Measurements from ENCODE around the gene ENPP5.

ENPP5 gene

DNA sequence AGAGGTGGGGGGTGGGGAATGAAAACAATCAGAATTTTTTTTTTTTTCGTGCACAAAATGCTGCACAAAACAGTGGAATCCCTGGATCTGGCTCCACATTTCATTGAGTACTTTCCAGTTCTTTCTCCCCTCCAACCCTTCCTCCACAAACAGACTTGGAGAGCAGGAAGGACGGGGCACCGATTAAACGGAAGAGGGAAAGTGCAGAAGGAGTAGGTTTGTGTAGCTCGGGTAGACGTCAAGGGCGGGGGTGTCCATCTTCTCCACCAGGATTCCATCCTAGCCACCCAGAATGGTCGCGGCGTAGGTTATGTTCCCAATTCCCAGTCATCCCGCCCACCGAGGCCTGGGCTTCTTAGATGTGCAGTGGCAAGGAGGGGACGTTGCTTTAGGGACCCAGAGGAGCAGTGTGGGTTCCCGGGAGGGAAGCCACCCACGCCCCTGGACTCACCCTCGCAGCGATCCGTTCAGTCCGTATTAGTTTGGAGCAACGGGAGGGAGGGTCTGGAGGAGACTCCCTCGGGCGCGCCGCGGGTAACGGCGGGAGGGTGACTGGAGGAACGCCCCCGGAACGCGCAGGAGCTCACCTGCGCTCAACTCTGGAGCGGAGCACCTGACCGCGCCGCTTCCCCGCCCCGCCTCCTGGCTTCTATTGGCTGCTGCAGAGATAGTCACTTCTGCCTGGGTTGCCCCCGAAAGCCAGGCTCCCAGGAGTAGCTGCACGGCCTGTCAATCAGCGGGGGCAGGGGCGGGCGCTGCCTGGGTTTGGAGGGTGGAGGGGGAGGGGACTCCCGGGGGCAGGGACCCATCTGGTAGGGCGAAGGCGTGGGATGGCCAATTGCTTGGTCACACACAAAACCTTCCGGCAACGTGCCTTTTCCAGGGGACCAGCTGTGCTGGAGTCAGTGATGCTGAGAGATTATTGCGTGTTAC is at the start of gene ENPP5:
Gene ENPP5, minus strand, starts transcription at position 624 of the 933 bp plus-strand sequence. CDS start 2,718 bp downstream, outside the sequence.
- Mint-ChIP-seq H3K9me3 (ENCODE audit: low read depth) (no peaks in the 10 kb centered on the region), H3K4me3 (peak within 1 kb of the TSS; percentile 83), H3K4me1 (ENCODE audit: low read depth) (peaks cover 11% of the 10 kb centered on the region), H3K36me3 (no peaks in the 10 kb centered on the region), H3K27me3 (peaks cover 8% of the 10 kb centered on the region), H3K27ac (no peak within 1 kb of the TSS)

DNA sequence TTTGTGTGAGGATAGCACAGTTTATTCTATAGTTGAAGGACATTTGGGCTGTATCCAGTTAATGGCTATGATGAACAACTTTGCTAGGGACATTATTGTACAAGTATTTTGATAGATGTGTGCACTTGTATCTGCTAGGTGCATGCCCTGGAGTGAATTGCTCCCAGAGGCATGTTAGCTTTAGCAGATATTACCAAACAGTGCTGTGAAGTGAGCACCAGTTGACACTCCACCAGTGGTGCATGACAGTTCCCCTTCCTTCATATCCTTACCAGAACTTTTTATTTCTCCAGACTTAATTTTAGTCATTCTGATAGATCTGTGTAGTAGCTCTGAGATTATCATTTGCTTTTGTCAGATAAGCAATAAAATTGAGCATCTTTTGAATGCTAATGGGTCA is 48.9 kb upstream of the ENPP5 start:
- H3K27ac Mint-ChIP-seq = no peak overlapping the region
- no peaks in the 10 kb centered on the region for H3K9me3 Mint-ChIP-seq (ENCODE audit: low read depth)
- no peaks in the 10 kb centered on the region for H3K36me3 Mint-ChIP-seq
- peaks cover 4% of the 10 kb centered on the region for H3K27me3 Mint-ChIP-seq
- H3K4me3 Mint-ChIP-seq = no peak overlapping the region
- H3K4me1 Mint-ChIP-seq (ENCODE audit: low read depth) = peaks cover 2% of the 10 kb centered on the region

DNA sequence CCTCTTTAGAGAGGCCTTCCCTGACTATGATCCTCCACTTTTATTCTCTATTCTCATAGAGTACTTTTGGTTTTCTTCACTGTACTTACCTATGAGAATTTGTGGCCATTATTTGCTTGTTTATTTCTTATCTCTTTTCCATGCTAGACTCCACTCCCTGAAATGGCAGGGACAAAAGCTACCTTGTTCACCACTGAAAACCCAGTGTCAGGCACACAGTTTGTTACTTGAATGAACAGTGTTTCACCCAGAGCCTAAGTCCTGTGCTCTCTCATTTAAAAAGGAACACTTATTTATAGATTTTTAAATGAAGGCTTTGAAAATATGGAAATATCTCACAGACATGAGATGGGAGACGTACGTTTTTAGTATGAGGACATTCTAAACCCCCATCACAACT is 47.7 kb upstream of the ENPP5 start:
- no peak overlapping the region for H3K27ac Mint-ChIP-seq
- peaks cover 2% of the 10 kb centered on the region for H3K4me1 Mint-ChIP-seq (ENCODE audit: low read depth)
- H3K27me3 Mint-ChIP-seq = peaks cover 5% of the 10 kb centered on the region
- no peaks in the 10 kb centered on the region for H3K36me3 Mint-ChIP-seq
- H3K4me3 Mint-ChIP-seq = no peak overlapping the region
- no peaks in the 10 kb centered on the region for H3K9me3 Mint-ChIP-seq (ENCODE audit: low read depth)

DNA sequence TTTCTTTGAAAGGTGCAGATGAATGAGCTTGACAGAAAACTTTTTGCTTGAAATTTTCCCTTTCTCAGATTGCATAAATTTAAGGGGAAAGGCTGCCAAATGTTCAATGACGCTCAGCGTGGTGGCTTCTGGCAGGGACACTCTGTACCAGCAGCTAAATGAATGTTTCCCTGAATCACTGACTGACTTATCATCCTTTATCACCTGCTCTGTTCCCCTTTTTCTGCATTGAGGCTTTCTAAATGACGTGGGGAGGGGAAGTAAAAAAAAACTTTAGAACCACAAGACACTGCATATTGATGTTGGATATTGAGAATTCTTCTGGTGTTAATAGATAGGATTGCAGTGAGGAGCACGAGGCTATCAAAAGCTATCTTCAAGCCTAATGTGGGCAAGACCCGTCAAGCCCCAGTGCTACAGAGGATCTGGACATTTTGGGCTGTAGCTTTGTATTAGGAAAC is 46.9 kb upstream of the ENPP5 start:
- Mint-ChIP-seq H3K27ac (no peak overlapping the region), H3K36me3 (no peaks in the 10 kb centered on the region), H3K4me3 (no peak overlapping the region), H3K4me1 (ENCODE audit: low read depth) (peaks cover 2% of the 10 kb centered on the region), H3K27me3 (peaks cover 6% of the 10 kb centered on the region), H3K9me3 (ENCODE audit: low read depth) (no peaks in the 10 kb centered on the region)

DNA sequence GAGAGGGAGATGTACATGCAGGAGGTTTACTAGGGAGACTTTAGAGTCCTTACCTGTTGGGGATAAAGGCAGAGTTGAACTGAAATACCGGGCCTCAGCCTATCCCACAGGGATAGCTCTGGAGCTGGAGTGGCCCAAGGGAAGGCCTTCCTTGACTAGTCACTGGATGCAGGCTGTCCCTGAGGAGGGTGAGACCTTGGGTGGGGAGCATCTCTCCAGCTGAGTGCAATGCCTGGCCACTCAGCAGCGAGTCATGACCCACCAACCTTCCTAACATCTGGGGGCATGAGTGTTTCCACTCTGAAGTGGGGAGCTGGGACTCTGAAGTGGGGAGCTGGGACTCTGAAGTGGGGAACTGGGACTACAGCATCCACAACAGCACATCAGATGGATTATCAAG is 46.1 kb upstream of the ENPP5 start:
- peaks cover 6% of the 10 kb centered on the region for H3K27me3 Mint-ChIP-seq
- H3K4me3 Mint-ChIP-seq = no peak overlapping the region
- H3K36me3 Mint-ChIP-seq = no peaks in the 10 kb centered on the region
- H3K4me1 Mint-ChIP-seq (ENCODE audit: low read depth) = peaks cover 2% of the 10 kb centered on the region
- no peak overlapping the region for H3K27ac Mint-ChIP-seq
- H3K9me3 Mint-ChIP-seq (ENCODE audit: low read depth) = no peaks in the 10 kb centered on the region

DNA sequence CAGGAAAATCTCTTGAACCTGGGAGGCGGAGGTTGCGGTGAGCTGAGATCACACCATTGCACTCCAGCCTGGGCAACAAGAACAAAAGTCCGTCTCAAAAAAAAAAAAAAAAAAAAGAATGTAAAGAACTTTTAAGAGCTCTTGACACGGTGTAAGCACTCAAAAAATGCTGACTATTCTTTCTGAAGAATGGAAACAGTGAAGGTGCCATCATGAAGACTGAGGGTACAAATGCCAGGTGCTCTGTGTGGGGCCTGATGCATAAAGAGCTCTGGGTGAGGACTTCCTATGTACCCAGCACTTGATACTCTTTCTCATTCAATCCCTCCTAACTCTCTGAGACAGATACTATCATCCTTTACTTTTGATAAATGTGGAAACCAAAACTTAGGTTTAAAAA is 45.0 kb upstream of the ENPP5 start:
- Mint-ChIP-seq H3K4me3 (no peak overlapping the region), H3K27me3 (peaks cover 4% of the 10 kb centered on the region), H3K27ac (no peak overlapping the region)

DNA sequence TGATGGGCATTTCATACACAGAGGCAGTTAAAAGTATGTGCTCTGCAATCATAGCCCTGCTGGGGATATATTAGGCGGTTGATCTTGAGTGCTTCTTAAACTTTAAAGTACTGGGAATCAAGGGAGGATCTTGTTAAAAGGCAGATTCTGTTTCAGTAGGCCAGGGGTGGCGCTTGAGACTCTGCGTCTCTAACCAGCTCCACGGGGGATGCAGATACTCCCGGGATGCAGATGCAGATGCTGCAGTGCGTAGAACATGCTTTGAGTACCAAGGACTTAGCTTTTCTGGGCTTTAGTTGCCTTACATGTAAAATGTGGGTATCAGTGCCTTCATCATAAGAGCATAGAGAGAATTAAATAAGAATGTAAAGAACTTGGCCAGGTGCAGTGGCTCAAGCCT is 44.4 kb upstream of the ENPP5 start:
- Mint-ChIP-seq H3K36me3 (no peaks in the 10 kb centered on the region), H3K4me3 (no peak overlapping the region), H3K27ac (no peak overlapping the region), H3K4me1 (ENCODE audit: low read depth) (no peaks in the 10 kb centered on the region), H3K27me3 (peaks cover 4% of the 10 kb centered on the region), H3K9me3 (ENCODE audit: low read depth) (no peaks in the 10 kb centered on the region)

More for the DNA sequence above, 45.0 kb upstream of the ENPP5 start:
- H3K4me1 Mint-ChIP-seq (ENCODE audit: low read depth) = peaks cover 2% of the 10 kb centered on the region
- no peaks in the 10 kb centered on the region for H3K9me3 Mint-ChIP-seq (ENCODE audit: low read depth)
- no peaks in the 10 kb centered on the region for H3K36me3 Mint-ChIP-seq

GRCh38 chr6:46211917-46212316 is 41.1 kb upstream of the ENPP5 start:
- no peaks in the 10 kb centered on the region for H3K4me1 Mint-ChIP-seq (ENCODE audit: low read depth)
- H3K27ac Mint-ChIP-seq = no peak overlapping the region
- H3K27me3 Mint-ChIP-seq = peaks cover 9% of the 10 kb centered on the region
- H3K9me3 Mint-ChIP-seq (ENCODE audit: low read depth) = no peaks in the 10 kb centered on the region
- no peak overlapping the region for H3K4me3 Mint-ChIP-seq
- no peaks in the 10 kb centered on the region for H3K36me3 Mint-ChIP-seq

DNA sequence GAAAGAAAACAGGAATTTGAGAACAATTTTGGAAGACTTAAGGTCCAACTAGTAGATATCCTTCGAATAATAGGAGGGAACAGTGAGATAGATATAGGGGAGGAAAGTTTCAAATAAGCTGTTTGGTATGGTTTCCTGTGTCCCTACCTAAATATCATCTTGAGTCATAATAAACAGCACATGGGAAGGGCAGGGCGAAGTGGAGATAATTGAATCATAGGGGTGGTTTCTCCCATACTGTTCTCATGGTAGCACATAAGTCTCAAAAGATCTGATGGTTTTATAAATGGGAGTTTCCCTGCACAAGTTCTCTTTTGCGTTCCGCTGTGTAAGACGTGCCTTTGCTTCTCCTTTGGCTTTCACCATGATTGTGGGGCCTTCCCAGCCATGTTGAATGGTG is 39.5 kb upstream of the ENPP5 start:
- Mint-ChIP-seq H3K27ac (no peak overlapping the region), H3K4me3 (no peak overlapping the region), H3K36me3 (no peaks in the 10 kb centered on the region), H3K9me3 (ENCODE audit: low read depth) (no peaks in the 10 kb centered on the region), H3K4me1 (ENCODE audit: low read depth) (no peaks in the 10 kb centered on the region), H3K27me3 (peaks cover 8% of the 10 kb centered on the region)

DNA sequence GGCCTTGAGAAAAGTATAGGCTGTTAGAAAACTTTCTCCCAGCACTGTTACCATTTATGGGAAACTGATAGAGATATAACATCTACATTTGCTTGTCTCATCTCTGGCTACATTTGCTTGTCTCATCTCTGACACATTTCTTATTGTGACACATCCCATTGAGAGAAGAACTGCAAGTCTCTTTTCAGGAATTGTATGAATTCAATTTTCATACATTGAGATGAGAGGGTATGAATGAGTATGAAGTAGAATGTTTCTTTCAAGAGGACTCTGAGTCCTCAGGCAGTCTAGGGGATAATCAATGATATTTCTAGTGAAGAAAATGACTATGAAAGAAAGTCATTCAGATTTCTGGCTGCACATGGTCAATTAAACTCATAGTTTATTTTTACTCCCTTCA is 37.5 kb upstream of the ENPP5 start:
- Mint-ChIP-seq H3K4me1 (ENCODE audit: low read depth) (no peaks in the 10 kb centered on the region), H3K36me3 (no peaks in the 10 kb centered on the region), H3K4me3 (no peak overlapping the region), H3K27me3 (peaks cover 4% of the 10 kb centered on the region), H3K27ac (no peak overlapping the region), H3K9me3 (ENCODE audit: low read depth) (no peaks in the 10 kb centered on the region)

DNA sequence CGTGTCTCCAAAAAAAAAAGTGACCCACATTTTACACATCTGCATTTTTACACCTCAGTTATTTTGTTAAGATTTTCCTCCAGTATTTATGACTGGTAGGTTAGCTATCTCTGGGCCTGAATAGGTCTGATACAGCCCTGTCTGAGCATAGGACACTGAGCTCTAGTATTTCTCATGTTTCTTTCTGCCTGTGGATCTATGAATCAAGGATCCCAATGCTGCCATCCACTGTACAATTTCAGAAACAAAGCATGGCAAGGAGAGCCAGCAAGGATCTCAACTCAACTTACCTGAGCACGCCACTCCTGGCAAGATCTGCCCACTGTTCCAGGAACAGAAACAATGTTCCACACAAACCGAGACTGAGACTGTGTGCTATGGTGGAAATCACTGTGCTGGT is 36.4 kb upstream of the ENPP5 start:
- H3K4me3 Mint-ChIP-seq = no peak overlapping the region
- peaks cover 4% of the 10 kb centered on the region for H3K27me3 Mint-ChIP-seq
- H3K27ac Mint-ChIP-seq = no peak overlapping the region
- H3K9me3 Mint-ChIP-seq (ENCODE audit: low read depth) = no peaks in the 10 kb centered on the region
- no peaks in the 10 kb centered on the region for H3K4me1 Mint-ChIP-seq (ENCODE audit: low read depth)
- no peaks in the 10 kb centered on the region for H3K36me3 Mint-ChIP-seq

DNA sequence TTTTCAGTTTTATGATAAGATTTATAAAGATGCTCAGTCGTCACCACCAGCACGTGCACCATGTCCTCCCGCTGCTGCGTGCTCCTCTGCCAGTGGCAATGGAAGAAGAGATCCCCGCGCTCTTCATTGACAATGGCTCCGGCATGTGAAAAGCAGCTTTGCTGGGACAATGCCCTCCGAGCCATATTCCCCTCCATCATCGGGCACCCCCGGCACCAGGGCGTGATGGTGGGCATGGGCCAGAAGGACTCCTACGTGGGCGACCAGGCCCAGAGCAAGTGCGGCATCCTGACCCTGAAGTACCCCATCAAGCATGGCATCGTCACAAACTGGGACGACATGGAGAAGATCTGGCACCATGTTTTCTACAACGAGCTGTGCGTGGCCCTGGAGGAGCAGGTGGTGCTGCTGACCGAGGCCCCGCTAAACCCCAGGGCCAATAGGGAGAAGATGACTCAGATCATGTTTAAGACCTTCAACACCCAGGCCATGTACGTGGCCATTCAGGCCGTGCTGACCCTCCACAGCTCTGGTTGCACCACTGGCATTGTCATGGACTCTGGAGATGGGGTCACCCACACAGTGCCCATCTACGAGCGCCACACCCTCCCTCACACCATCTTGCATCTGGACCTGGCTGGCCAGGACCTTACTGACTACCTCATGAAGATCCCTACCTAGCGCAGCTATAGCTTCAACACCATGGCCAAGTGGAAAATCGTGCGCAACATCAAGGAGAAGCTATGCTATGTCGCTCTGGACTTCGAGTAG is 34.3 kb upstream of the ENPP5 start:
- no peak overlapping the region for H3K27ac Mint-ChIP-seq
- no peaks in the 10 kb centered on the region for H3K9me3 Mint-ChIP-seq (ENCODE audit: low read depth)

GRCh38 chr6:46203391-46204177 is 32.8 kb upstream of the ENPP5 start:
- H3K4me3 Mint-ChIP-seq = no peak overlapping the region
- H3K9me3 Mint-ChIP-seq (ENCODE audit: low read depth) = no peaks in the 10 kb centered on the region
- H3K27ac Mint-ChIP-seq = no peak overlapping the region
- H3K4me1 Mint-ChIP-seq (ENCODE audit: low read depth) = no peaks in the 10 kb centered on the region
- peaks cover 3% of the 10 kb centered on the region for H3K27me3 Mint-ChIP-seq
- no peaks in the 10 kb centered on the region for H3K36me3 Mint-ChIP-seq

More for the DNA sequence above, 34.3 kb upstream of the ENPP5 start:
- H3K4me1 Mint-ChIP-seq (ENCODE audit: low read depth) = no peaks in the 10 kb centered on the region
- H3K27me3 Mint-ChIP-seq = peaks cover 4% of the 10 kb centered on the region
- H3K36me3 Mint-ChIP-seq = no peaks in the 10 kb centered on the region
- no peak overlapping the region for H3K4me3 Mint-ChIP-seq

GRCh38 chr6:46201702-46202101 is 30.9 kb upstream of the ENPP5 start:
- Mint-ChIP-seq H3K9me3 (ENCODE audit: low read depth) (no peaks in the 10 kb centered on the region), H3K27me3 (no peaks in the 10 kb centered on the region), H3K36me3 (no peaks in the 10 kb centered on the region), H3K4me1 (ENCODE audit: low read depth) (no peaks in the 10 kb centered on the region), H3K27ac (no peak overlapping the region), H3K4me3 (no peak overlapping the region)

DNA sequence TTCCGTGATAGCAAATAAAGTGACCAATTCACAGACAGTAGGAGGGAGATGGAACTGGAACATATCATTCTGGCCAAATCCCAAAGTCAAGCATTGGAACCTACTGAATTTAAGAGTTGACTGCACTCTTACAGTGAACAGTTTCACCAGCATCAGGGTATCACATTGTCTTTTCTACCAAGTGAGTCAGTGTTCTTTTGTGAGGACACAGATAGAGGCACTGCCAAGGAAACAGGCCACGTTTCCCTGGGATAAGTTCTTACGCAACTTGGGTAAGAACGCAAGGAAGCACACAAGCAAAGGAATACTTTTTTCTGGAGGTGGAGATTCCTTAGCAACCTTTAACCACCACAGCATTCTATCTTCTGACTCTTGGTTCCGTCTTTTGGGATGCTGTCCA is 28.6 kb upstream of the ENPP5 start:
- Mint-ChIP-seq H3K36me3 (no peaks in the 10 kb centered on the region), H3K9me3 (ENCODE audit: low read depth) (no peaks in the 10 kb centered on the region), H3K4me3 (no peak overlapping the region), H3K4me1 (ENCODE audit: low read depth) (no peaks in the 10 kb centered on the region), H3K27me3 (peaks cover 4% of the 10 kb centered on the region), H3K27ac (no peak overlapping the region)
